Vagina (tissue), 2 donors: ENCODE measurements around the gene ZSCAN23. TPM values are rescaled to one million over a fixed set of nuclear protein-coding genes. Genes with fewer than 3 reads are reported as not detected.

Experiments
- DNase-seq, 2 donors: peaks; one replicate each; pipeline ENCODE4 v3.0.0-alpha.2; 2017; ENCODE audit errors: extremely low spot score in 2 of 2
- H3K27ac ChIP-seq: fragments of 200-600 bp; sonication (generic); one replicate; pipeline ENCODE4 v1.5.1; 2019
- H3K27me3 ChIP-seq: fragments of 200-600 bp; sonication (generic); one replicate; pipeline ENCODE4 v1.5.1; 2019
- H3K36me3 ChIP-seq, 2 donors: fragments of 200-600 bp; sonication (generic); one replicate each; pipeline ENCODE4 v1.5.1; 2017 to 2019
- H3K4me1 ChIP-seq: fragments of 200-600 bp; sonication (generic); one replicate; pipeline ENCODE4 v1.5.1; 2019
- H3K4me3 ChIP-seq, 2 donors: fragments of 200-600 bp; sonication (generic); 1 replicate in 1 of 2; 2 replicates in 1 of 2; pipeline ENCODE4 v1.5.1; 2016 to 2019
- H3K9me3 ChIP-seq: fragments of 200-600 bp; sonication (generic); one replicate; pipeline ENCODE4 v1.5.1; 2019
- POLR2A ChIP-seq, 2 donors: fragments of 450-650 bp; IDR thresholded peaks; one replicate each; pipeline ENCODE4 v1.6.1; 2017; ENCODE audit warnings: antibody characterized with exemption in 2 of 2, mild to moderate bottlenecking in 2 of 2, moderate library complexity in 2 of 2
- POLR2AphosphoS5 ChIP-seq, 2 donors: sonication (generic); formaldehyde crosslinking; IDR thresholded peaks; one replicate each; pipeline ENCODE4 v1.9.0; 2017; ENCODE audit warnings: antibody characterized with exemption in 2 of 2, mild to moderate bottlenecking in 2 of 2, low read depth in 1 of 2; ENCODE audit not compliant: insufficient read depth in 1 of 2
- intact Hi-C: fragments of 100-400 bp; cut with DNase I; formaldehyde crosslinking; loops from one replicate; pipeline ENCODE4 v1.15.1; 2023
- total RNA-seq: library from RNA; depleted of rRNA; stranded (reverse); fragments of >200 nt; gene quantifications from one replicate; pipeline ENCODE4 v1.2.3, GENCODE V29; 2016
- TF ChIP-seq, protein P1 (sequence below), 3 experiments: fragments of 450-650 bp in 2 of 3; fragments of 200-600 bp in 1 of 3; sonication (generic) in 1 of 3; IDR thresholded peaks; one replicate each; pipeline ENCODE4 v1.5.1; 2017 to 2019; ENCODE audit warnings: antibody characterized with exemption in 3 of 3, mild to moderate bottlenecking in 2 of 3, moderate library complexity in 2 of 3

The ZSCAN23 gene
- total RNA-seq, 1 donor from 2014 or later: 0.98 TPM

DNA sequence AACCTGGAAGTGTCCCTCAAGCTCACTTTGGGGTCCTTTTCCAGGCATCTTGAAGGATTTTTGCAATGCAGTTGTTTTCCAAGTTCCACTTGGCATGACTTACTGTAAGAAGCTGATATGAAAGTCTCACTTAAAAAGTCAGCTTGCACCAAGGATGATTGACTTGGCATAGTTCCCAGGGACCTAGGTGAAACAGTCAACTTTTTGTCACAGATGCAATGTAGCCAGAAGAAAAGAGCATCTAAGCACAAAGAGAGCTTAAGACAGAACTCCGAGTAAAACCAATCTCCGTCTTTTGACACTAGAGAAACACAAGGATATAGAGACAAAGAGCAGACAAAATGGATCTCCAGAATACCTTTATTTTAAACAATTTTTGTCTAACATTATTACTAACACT, 41.1 kb downstream of the ZSCAN23 start:
- Histone ChIP-seq H3K27me3 (no peaks in the 10 kb centered on the region), H3K27ac (no peak overlapping the region), H3K9me3 (no peaks in the 10 kb centered on the region), H3K36me3 (peaks cover 0 to 9% of the 10 kb centered on the region in 2 donors), H3K4me3 (no peak overlapping the region), H3K4me1 (peaks cover 23% of the 10 kb centered on the region)
- intact Hi-C loops: no loop called here
- DNase-seq: no peak
- TF ChIP-seq POLR2AphosphoS5 (IDR thresholded peaks at IDR 0.05; ENCODE audit: insufficient read depth in 1 of 2, low read depth in 1 of 2): no peak
- TF ChIP-seq POLR2A (IDR thresholded peaks at IDR 0.05): no peak

GRCh38 chr6:28401172-28401571, 42.1 kb downstream of the ZSCAN23 start:
- Histone ChIP-seq H3K27ac (no peak overlapping the region), H3K4me3 (no peak overlapping the region), H3K4me1 (peaks cover 33% of the 10 kb centered on the region), H3K9me3 (no peaks in the 10 kb centered on the region), H3K36me3 (peaks cover 0 to 9% of the 10 kb centered on the region in 2 donors), H3K27me3 (no peaks in the 10 kb centered on the region)
- no peak for DNase-seq
- intact Hi-C loops: no loop called here
- TF ChIP-seq, protein P1, sequence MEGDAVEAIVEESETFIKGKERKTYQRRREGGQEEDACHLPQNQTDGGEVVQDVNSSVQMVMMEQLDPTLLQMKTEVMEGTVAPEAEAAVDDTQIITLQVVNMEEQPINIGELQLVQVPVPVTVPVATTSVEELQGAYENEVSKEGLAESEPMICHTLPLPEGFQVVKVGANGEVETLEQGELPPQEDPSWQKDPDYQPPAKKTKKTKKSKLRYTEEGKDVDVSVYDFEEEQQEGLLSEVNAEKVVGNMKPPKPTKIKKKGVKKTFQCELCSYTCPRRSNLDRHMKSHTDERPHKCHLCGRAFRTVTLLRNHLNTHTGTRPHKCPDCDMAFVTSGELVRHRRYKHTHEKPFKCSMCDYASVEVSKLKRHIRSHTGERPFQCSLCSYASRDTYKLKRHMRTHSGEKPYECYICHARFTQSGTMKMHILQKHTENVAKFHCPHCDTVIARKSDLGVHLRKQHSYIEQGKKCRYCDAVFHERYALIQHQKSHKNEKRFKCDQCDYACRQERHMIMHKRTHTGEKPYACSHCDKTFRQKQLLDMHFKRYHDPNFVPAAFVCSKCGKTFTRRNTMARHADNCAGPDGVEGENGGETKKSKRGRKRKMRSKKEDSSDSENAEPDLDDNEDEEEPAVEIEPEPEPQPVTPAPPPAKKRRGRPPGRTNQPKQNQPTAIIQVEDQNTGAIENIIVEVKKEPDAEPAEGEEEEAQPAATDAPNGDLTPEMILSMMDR (IDR thresholded peaks at IDR 0.05): no peak
- TF ChIP-seq POLR2A (IDR thresholded peaks at IDR 0.05): no peak
- TF ChIP-seq POLR2AphosphoS5 (IDR thresholded peaks at IDR 0.05; ENCODE audit: insufficient read depth in 1 of 2, low read depth in 1 of 2): no peak

GRCh38 chr6:28400122-28400451, 43.2 kb downstream of the ZSCAN23 start:
- H3K4me3 ChIP-seq: peak overlapping the region; percentile 59 to 77
- peaks cover 41% of the 10 kb centered on the region for H3K4me1 ChIP-seq
- DNase-seq: no peak
- peaks cover 0 to 9% of the 10 kb centered on the region in 2 donors for H3K36me3 ChIP-seq
- intact Hi-C loops: no loop called here
- H3K9me3 ChIP-seq: no peaks in the 10 kb centered on the region
- TF ChIP-seq POLR2AphosphoS5 (IDR thresholded peaks at IDR 0.05; ENCODE audit: insufficient read depth in 1 of 2, low read depth in 1 of 2) (no peak), POLR2A (IDR thresholded peaks at IDR 0.05) (no peak)
- TF ChIP-seq, protein P1 (IDR thresholded peaks at IDR 0.05): no peak
- H3K27ac ChIP-seq: no peak overlapping the region
- H3K27me3 ChIP-seq: no peaks in the 10 kb centered on the region

GRCh38 chr6:28399350-28400121, 43.8 kb downstream of the ZSCAN23 start, which contains the start of gene ZSCAN12:
ZSCAN12 (minus strand) TSS chr6:28399747; CDS start chr6:28398405, 1,342 bp downstream.
- Histone ChIP-seq H3K9me3 (no peaks in the 10 kb centered on the region), H3K4me1 (peaks cover 41% of the 10 kb centered on the region), H3K4me3 (peak within 1 kb of the TSS; percentile 59 to 77), H3K27ac (peak within 1 kb of the TSS; percentile 67), H3K27me3 (no peaks in the 10 kb centered on the region), H3K36me3 (peaks cover 0 to 9% of the 10 kb centered on the region in 2 donors)
- intact Hi-C loops: no loop called here
- no peak for DNase-seq
- TF ChIP-seq POLR2A (IDR thresholded peaks at IDR 0.05) (no peak), POLR2AphosphoS5 (IDR thresholded peaks at IDR 0.05; ENCODE audit: insufficient read depth in 1 of 2, low read depth in 1 of 2) (peak in 1 of 2 donors; percentile 76)
- TF ChIP-seq, protein P1 (IDR thresholded peaks at IDR 0.05): peak in 2 of 3 experiments; percentile 31 to 55

- Histone ChIP-seq H3K4me3 (no peak overlapping the region), H3K36me3 (peaks cover 0 to 30% of the 10 kb centered on the region in 2 donors), H3K27ac (no peak overlapping the region), H3K27me3 (no peaks in the 10 kb centered on the region), H3K9me3 (no peaks in the 10 kb centered on the region), H3K4me1 (peaks cover 41% of the 10 kb centered on the region)
- no peak for DNase-seq
- intact Hi-C loops: no loop called here
- no peak for TF ChIP-seq POLR2AphosphoS5 (IDR thresholded peaks at IDR 0.05; ENCODE audit: insufficient read depth in 1 of 2, low read depth in 1 of 2)
- no peak for TF ChIP-seq POLR2A (IDR thresholded peaks at IDR 0.05)
Observed at GRCh38 chr6:28395918-28396317, 47.4 kb downstream of the ZSCAN23 start.
